Cardiac fibroblast (primary cell): Measurements from ENCODE around the gene TMEM14B.
A peak's percentile ranks its signal among the peaks of the same experiment; 100 is the strongest.
"Not testable (repeated sequence)": the region's sequence is repeated elsewhere in the genome, so short reads cannot be mapped to it uniquely, and the experiment has no call there.

Experiments used
- DNase-seq, 2 donors: peaks; one replicate each; pipeline versions ENCODE4 v3.0.0 to v3.0.0-alpha.2; 2010; ENCODE audit warnings: low read depth in 2 of 2
- H3K4me3 ChIP-seq, 2 donors: replicated peaks in 1 of 2; 1 replicate in 1 of 2; 2 replicates in 1 of 2; pipeline ENCODE4 v1.5.1; 2011; ENCODE audit warnings: low read depth in 2 of 2, low read length in 2 of 2, mild to moderate bottlenecking in 2 of 2, moderate library complexity in 1 of 2
- TF ChIP-seq, protein P1 (sequence below): IDR thresholded peaks from one replicate; pipeline ENCODE4 v1.5.1; 2011; ENCODE audit warnings: low read depth, mild to moderate bottlenecking, low read length, inconsistent platforms

TMEM14B gene

GRCh38 chr6:10747251-10747972 is at the start of gene TMEM14B:
Gene TMEM14B (plus strand): TSS chr6:10747805. CDS start chr6:10749246, 1,441 bp downstream.
- peak within 1 kb of the TSS; percentile 79 to 82 for H3K4me3 ChIP-seq
- DNase-seq: peak; percentile 96 to 97
- TF ChIP-seq, protein P1, sequence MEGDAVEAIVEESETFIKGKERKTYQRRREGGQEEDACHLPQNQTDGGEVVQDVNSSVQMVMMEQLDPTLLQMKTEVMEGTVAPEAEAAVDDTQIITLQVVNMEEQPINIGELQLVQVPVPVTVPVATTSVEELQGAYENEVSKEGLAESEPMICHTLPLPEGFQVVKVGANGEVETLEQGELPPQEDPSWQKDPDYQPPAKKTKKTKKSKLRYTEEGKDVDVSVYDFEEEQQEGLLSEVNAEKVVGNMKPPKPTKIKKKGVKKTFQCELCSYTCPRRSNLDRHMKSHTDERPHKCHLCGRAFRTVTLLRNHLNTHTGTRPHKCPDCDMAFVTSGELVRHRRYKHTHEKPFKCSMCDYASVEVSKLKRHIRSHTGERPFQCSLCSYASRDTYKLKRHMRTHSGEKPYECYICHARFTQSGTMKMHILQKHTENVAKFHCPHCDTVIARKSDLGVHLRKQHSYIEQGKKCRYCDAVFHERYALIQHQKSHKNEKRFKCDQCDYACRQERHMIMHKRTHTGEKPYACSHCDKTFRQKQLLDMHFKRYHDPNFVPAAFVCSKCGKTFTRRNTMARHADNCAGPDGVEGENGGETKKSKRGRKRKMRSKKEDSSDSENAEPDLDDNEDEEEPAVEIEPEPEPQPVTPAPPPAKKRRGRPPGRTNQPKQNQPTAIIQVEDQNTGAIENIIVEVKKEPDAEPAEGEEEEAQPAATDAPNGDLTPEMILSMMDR: no peak

DNA sequence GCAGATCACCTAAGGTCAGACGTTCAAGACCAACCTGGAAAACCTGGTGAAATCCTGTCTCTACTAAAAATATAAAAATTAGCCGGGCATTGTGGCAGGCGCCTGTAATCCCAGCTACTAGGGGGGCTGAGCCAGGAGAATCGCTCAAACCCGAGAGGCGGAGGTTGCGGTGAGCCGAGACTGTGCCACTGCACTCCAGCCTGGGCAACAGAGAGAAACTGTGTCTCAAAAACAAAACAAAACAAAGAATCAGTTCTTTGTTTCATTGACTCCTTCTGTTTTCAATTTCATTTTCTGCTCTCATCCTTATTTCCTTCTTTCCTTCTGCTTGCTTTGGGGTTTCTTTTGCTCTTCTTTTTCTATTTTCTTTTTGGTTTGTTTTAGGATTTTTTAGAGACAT is 33.6 kb upstream of the TMEM14B start:
- H3K4me3 ChIP-seq: no peak overlapping the region
- TF ChIP-seq, protein P1: no peak
- DNase-seq: no peak

DNA sequence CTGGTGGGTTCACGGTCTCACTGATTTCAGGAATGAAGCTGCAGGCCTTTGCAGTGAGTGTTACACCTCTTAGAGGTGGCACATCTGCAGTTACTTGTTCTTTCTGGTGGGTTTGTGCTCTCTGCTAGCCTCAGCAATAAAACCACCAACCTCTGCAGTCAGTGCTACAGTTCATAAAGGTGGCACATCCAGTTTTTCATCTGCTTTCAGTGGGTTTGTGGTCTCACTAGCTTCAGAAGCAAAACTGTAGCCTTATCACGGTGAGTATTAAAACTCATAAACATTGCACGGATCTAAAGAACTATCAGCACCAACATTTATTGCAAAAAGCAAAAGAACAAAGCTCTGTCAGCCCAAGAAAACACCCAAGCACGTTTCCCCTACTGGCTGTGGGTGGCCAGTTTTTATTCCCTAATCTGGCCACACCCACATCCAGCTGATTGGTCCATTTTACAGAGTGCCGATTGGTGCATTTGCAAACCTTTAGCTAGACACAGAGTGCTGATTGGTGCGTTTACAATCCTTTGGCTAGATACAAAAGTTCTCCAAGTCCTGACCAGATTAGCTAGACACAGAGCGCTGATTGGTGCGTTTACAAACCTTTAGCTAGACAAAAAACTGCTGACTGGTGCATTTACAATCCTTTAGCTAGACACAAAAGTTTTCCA is 28.2 kb upstream of the TMEM14B start:
- peak overlapping the region; percentile 58 to 63 for H3K4me3 ChIP-seq
- TF ChIP-seq, protein P1: no peak
- peak; percentile 13 to 55 for DNase-seq

DNA sequence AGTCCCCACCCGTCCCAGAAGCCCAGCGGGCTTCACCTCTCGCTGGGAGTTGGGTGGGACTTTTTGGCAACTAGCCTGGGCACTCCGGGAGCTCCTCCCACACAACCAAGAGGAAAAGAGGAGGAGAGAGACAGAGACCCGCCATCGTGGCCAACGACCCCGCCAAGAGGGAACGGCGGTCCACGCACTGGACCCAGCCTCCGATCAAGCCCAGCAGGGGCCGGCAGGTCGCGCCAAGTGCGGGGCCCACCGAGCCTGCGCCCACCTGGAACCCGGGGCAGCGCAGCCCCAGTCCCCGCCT is 27.7 kb upstream of the TMEM14B start:
- H3K4me3 ChIP-seq: peak overlapping the region; percentile 58 to 63
- peak in 1 of 2 donors; percentile 21 for DNase-seq
- TF ChIP-seq, protein P1: no peak

GRCh38 chr6:10720265-10720959 is 27.2 kb upstream of the TMEM14B start:
- H3K4me3 ChIP-seq: peak overlapping the region; percentile 58 to 63
- DNase-seq: peak; percentile 31 to 32
- TF ChIP-seq, protein P1: no peak

DNA sequence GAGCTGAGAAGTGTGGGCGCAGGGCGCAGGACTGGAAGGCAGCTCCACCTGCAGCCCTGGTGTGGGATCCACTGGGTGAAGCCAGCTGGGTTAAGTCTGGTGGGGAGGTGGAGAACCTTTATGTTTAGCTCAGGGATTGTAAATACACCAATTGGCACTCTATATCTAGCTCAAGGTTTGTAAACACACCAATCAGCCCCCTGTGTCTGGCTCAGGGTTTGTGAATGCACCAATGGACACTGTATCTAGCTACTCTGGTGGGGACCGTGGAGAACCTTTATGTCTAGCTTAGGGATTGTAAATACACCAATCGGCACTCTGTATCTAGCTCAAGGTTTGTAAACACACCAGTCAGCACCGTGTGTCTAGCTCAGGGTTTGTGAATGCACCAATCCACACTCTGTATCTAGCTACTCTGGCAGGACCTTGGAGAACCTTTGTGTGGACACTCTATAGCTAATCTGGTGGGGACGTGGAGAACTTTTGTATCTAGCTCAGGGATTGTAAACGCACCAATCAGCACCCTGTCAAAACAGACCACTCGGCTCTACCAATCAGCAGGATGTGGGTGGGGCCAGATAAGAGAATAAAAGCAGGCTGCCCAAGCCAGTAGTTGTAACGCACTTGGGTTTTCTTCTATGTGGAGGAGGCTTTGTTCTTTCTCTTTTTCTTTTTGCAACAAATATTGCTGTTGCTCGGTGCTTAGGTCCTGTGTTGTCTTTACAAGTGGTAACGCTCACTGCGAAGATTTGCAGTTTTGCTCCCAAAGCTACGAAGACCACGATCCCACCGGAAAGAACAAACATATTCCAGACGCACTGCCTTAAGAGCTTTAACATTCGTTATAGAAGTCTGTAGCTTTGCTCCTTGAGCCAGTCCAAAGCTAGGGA is 26.4 kb upstream of the TMEM14B start:
- not testable (repeated sequence) for DNase-seq
- peak overlapping the region; percentile 58 to 63 for H3K4me3 ChIP-seq
